Measurements from ENCODE around the gene IGSF23. TPM values are rescaled to one million over a fixed set of nuclear protein-coding genes. Genes with fewer than 3 reads are reported as not detected.

Gene IGSF23
- total and polyA plus RNA-seq, 2 donors (not counting 1 experiment from before 2014, with no cell fraction given), result not detected

GRCh38 chr19:44567745-44568144 is 45.6 kb upstream of the IGSF23 start:
- intact Hi-C loops (cut with micrococcal nuclease), result no loop called here
- H3K27ac ChIP-seq (ENCODE audit: low read length in 2 of 2), result no peak overlapping the region
- H3K27me3 Mint-ChIP-seq, result peaks cover 19% of the 10 kb centered on the region
- H3K27me3 ChIP-seq (replicated peaks in 1 of 4; ENCODE audit: control extremely low read depth in 1 of 4, control insufficient read depth in 3 of 4, insufficient read depth in 4 of 4, low read length in 3 of 4), result peaks cover 0 to 2% (median 0%) of the 10 kb centered on the region in 4 experiments
- H3K9me3 Mint-ChIP-seq (ENCODE audit: insufficient read depth), result no peaks in the 10 kb centered on the region
- DNase-seq, result no peak
- no peak overlapping the region for H3K4me3 ChIP-seq (ENCODE audit: control extremely low read depth in 1 of 5, extremely low read depth in 1 of 5, insufficient read depth in 1 of 5, low read depth in 2 of 5, low read length in 4 of 5)
- H3K4me1 Mint-ChIP-seq, result no peaks in the 10 kb centered on the region
- H3K9me3 ChIP-seq (ENCODE audit: control extremely low read depth in 1 of 3, control insufficient read depth in 2 of 3, insufficient read depth in 1 of 3, low read length in 2 of 3), result peaks cover 0 to 8% (median 0%) of the 10 kb centered on the region in 3 donors
- H3K36me3 ChIP-seq (replicated peaks in 1 of 2; ENCODE audit: control extremely low read depth in 1 of 2, control insufficient read depth in 1 of 2, extremely low read depth in 1 of 2, insufficient read depth in 2 of 2, low read length in 1 of 2), result no peaks in the 10 kb centered on the region
- H4K20me1 ChIP-seq (ENCODE audit: control insufficient read depth, insufficient read depth, low read length, poor library complexity, severe bottlenecking), result no peaks in the 10 kb centered on the region
- H3K4me2 ChIP-seq (replicated peaks; ENCODE audit: low read depth, low read length, poor library complexity, severe bottlenecking), result no peak overlapping the region
- ChIA-PET CTCF (no interaction called here), POLR2A (no interaction called here)
- ATAC-seq (ENCODE audit: low read depth), result no peak
- H3K27ac Mint-ChIP-seq, result no peak overlapping the region
- no peaks in the 10 kb centered on the region for H3K4me1 ChIP-seq (ENCODE audit: control insufficient read depth in 2 of 2, insufficient read depth in 2 of 2, low read length in 2 of 2)
- no peak overlapping the region for H3K4me3 Mint-ChIP-seq
- no peaks in the 10 kb centered on the region for H3K79me2 ChIP-seq (ENCODE audit: control insufficient read depth, insufficient read depth, low read length)
- WGBS (ENCODE audit: insufficient coverage), result no CpG with 5 or more reads among the region's 2 CpGs
- H3K9ac ChIP-seq (ENCODE audit: low read length), result no peak overlapping the region
- no peak overlapping the region for H2AFZ ChIP-seq (ENCODE audit: insufficient read depth, low read depth, low read length, poor library complexity, severe bottlenecking)
- TF ChIP-seq EZH2 (IDR thresholded peaks at IDR 0.05; ENCODE audit: borderline replicate concordance, insufficient read depth, low read depth, low read length, poor library complexity, severe bottlenecking) (no peak), CTCF (IDR thresholded peaks at IDR 0.05) (no peak)

- Histone ChIP-seq H3K9me3 (ENCODE audit: control extremely low read depth in 1 of 3, control insufficient read depth in 2 of 3, insufficient read depth in 1 of 3, low read length in 2 of 3) (peaks cover 0 to 8% (median 0%) of the 10 kb centered on the region in 3 donors), H3K9ac (ENCODE audit: low read length) (no peak overlapping the region), H3K4me2 (replicated peaks; ENCODE audit: low read depth, low read length, poor library complexity, severe bottlenecking) (no peak overlapping the region), H4K20me1 (ENCODE audit: control insufficient read depth, insufficient read depth, low read length, poor library complexity, severe bottlenecking) (no peaks in the 10 kb centered on the region), H2AFZ (ENCODE audit: insufficient read depth, low read depth, low read length, poor library complexity, severe bottlenecking) (no peak overlapping the region), H3K27ac (ENCODE audit: low read length in 2 of 2) (no peak overlapping the region), H3K36me3 (replicated peaks in 1 of 2; ENCODE audit: control extremely low read depth in 1 of 2, control insufficient read depth in 1 of 2, extremely low read depth in 1 of 2, insufficient read depth in 2 of 2, low read length in 1 of 2) (no peaks in the 10 kb centered on the region), H3K4me1 (ENCODE audit: control insufficient read depth in 2 of 2, insufficient read depth in 2 of 2, low read length in 2 of 2) (no peaks in the 10 kb centered on the region), H3K4me3 (ENCODE audit: control extremely low read depth in 1 of 5, extremely low read depth in 1 of 5, insufficient read depth in 1 of 5, low read depth in 2 of 5, low read length in 4 of 5) (no peak overlapping the region), H3K27me3 (replicated peaks in 1 of 4; ENCODE audit: control extremely low read depth in 1 of 4, control insufficient read depth in 3 of 4, insufficient read depth in 4 of 4, low read length in 3 of 4) (peaks cover 0 to 2% (median 0%) of the 10 kb centered on the region in 4 experiments), H3K79me2 (ENCODE audit: control insufficient read depth, insufficient read depth, low read length) (no peaks in the 10 kb centered on the region)
- H3K27ac Mint-ChIP-seq, result no peak overlapping the region
- H3K4me3 Mint-ChIP-seq, result no peak overlapping the region
- no peaks in the 10 kb centered on the region for H3K4me1 Mint-ChIP-seq
- TF ChIP-seq CTCF (IDR thresholded peaks at IDR 0.05) (no peak), EZH2 (IDR thresholded peaks at IDR 0.05; ENCODE audit: borderline replicate concordance, insufficient read depth, low read depth, low read length, poor library complexity, severe bottlenecking) (no peak)
- CTCF ChIA-PET, result interaction anchor here (1.1 to 1.6 kb wide), 3 partner anchors 84 to 90 kb away, joined by 3 to 10 read pairs (median 4); no protein-coding TSS in a partner anchor
- no peaks in the 10 kb centered on the region for H3K9me3 Mint-ChIP-seq (ENCODE audit: insufficient read depth)
- DNase-seq, result no peak
- POLR2A ChIA-PET, result no interaction called here
- WGBS (ENCODE audit: insufficient coverage), result 66% methylated on average over 2 of the region's 3 CpGs
- no peak for ATAC-seq (ENCODE audit: low read depth)
- intact Hi-C loops (cut with micrococcal nuclease), result no loop called here
- H3K27me3 Mint-ChIP-seq, result peaks cover 21% of the 10 kb centered on the region
Observed at GRCh38 chr19:44570603-44570983, 42.8 kb upstream of the IGSF23 start.

All from B cell (primary cell).